HFFc6 (cell line): ENCODE results near the gene HACL1. TPM values are rescaled to one million over a fixed set of nuclear protein-coding genes. Genes with fewer than 3 reads are reported as not detected.
A peak's percentile ranks its signal among the peaks of the same experiment; 100 is the strongest.

Experiments used
- DNase-seq: peaks from one replicate; pipeline ENCODE4 v3.0.0-alpha.2; 2018
- H3K27ac Mint-ChIP-seq: 2 replicates; pipeline ENCODE4 v1.8.0; 2020; ENCODE audit warnings: mild to moderate bottlenecking, mixed read lengths
- H3K27me3 Mint-ChIP-seq: 2 replicates; pipeline ENCODE4 v1.8.0; 2021; ENCODE audit warnings: mild to moderate bottlenecking, moderate library complexity, mixed read lengths; ENCODE audit not compliant: insufficient read depth
- H3K36me3 Mint-ChIP-seq: 2 replicates; pipeline ENCODE4 v1.8.0; 2021; ENCODE audit warnings: low read depth, mixed read lengths
- H3K4me1 Mint-ChIP-seq: 2 replicates; pipeline ENCODE4 v1.8.0; 2020; ENCODE audit warnings: low read depth, mixed read lengths
- H3K4me3 Mint-ChIP-seq: 2 replicates; pipeline ENCODE4 v1.8.0; 2020; ENCODE audit warnings: mild to moderate bottlenecking, moderate library complexity, mixed read lengths
- H3K9me3 Mint-ChIP-seq: 2 replicates; pipeline ENCODE4 v1.8.0; 2020; ENCODE audit warnings: mild to moderate bottlenecking, mixed read lengths
- CTCF ChIP-seq: fragments of 200-600 bp; sonication (generic); IDR thresholded peaks from 2 replicates; pipeline ENCODE4 v1.5.0; 2021; ENCODE audit warnings: antibody characterized with exemption, mild to moderate bottlenecking
- total RNA-seq, 6 experiments: library from RNA; stranded (reverse); fragmentation: NEBNext Ultra II Directional; extraction: Animal tissue kit (Norgen Biotek cat#: 25700); gene quantifications; 2 replicates in 1 of 6; 3 replicates in 5 of 6; pipeline ENCODE4 v1.2.3, GENCODE V29; 2021

HACL1 gene
- total RNA-seq, 6 experiments from 2014 or later = 18.6 to 21.8 (median 20.5) TPM

GRCh38 chr3:15528854-15529537 is 72.4 kb downstream of the HACL1 start:
- Mint-ChIP-seq H3K9me3 (no peaks in the 10 kb centered on the region), H3K4me3 (no peak overlapping the region), H3K4me1 (no peaks in the 10 kb centered on the region), H3K27me3 (peaks cover 17% of the 10 kb centered on the region), H3K27ac (no peak overlapping the region), H3K36me3 (no peaks in the 10 kb centered on the region)
- no peak for DNase-seq
- TF ChIP-seq CTCF = no peak

GRCh38 chr3:15527031-15527459 is 74.3 kb downstream of the HACL1 start:
- TF ChIP-seq CTCF = peak; percentile 35; the same call in 1 of the 2 replicates
- Mint-ChIP-seq H3K9me3 (no peaks in the 10 kb centered on the region), H3K27me3 (peaks cover 19% of the 10 kb centered on the region), H3K27ac (no peak overlapping the region), H3K4me3 (no peak overlapping the region), H3K36me3 (no peaks in the 10 kb centered on the region), H3K4me1 (no peaks in the 10 kb centered on the region)
- no peak for DNase-seq

GRCh38 chr3:15525790-15526189 is 75.6 kb downstream of the HACL1 start:
- no peak for DNase-seq
- Mint-ChIP-seq H3K36me3 (no peaks in the 10 kb centered on the region), H3K27me3 (peaks cover 11% of the 10 kb centered on the region), H3K9me3 (no peaks in the 10 kb centered on the region), H3K4me3 (no peak overlapping the region), H3K27ac (no peak overlapping the region), H3K4me1 (peaks cover 6% of the 10 kb centered on the region; the same call in 1 of the 2 replicates)
- no peak for TF ChIP-seq CTCF

- Mint-ChIP-seq H3K36me3 (no peaks in the 10 kb centered on the region), H3K4me3 (no peak overlapping the region), H3K27ac (no peak overlapping the region), H3K9me3 (no peaks in the 10 kb centered on the region), H3K27me3 (peaks cover 9% of the 10 kb centered on the region), H3K4me1 (peaks cover 6% of the 10 kb centered on the region; the same call in 1 of the 2 replicates)
- no peak for DNase-seq
- no peak for TF ChIP-seq CTCF
Observed at GRCh38 chr3:15523660-15524417, 77.5 kb downstream of the HACL1 start.

- peaks cover 6% of the 10 kb centered on the region; the same call in 1 of the 2 replicates for H3K4me1 Mint-ChIP-seq
- no peaks in the 10 kb centered on the region for H3K9me3 Mint-ChIP-seq
- no peak overlapping the region for H3K27ac Mint-ChIP-seq
- H3K36me3 Mint-ChIP-seq = no peaks in the 10 kb centered on the region
- H3K27me3 Mint-ChIP-seq = peaks cover 11% of the 10 kb centered on the region
- no peak for DNase-seq
- H3K4me3 Mint-ChIP-seq = no peak overlapping the region
- TF ChIP-seq CTCF = no peak
Observed at GRCh38 chr3:15522016-15522415, 79.4 kb downstream of the HACL1 start.
